Measurements from ENCODE around the gene PRR23E. TPM values are rescaled to one million over a fixed set of nuclear protein-coding genes. Genes with fewer than 3 reads are reported as not detected.

PRR23E gene
- total RNA-seq, 3 donors from 2014 or later, result not detected

DNA sequence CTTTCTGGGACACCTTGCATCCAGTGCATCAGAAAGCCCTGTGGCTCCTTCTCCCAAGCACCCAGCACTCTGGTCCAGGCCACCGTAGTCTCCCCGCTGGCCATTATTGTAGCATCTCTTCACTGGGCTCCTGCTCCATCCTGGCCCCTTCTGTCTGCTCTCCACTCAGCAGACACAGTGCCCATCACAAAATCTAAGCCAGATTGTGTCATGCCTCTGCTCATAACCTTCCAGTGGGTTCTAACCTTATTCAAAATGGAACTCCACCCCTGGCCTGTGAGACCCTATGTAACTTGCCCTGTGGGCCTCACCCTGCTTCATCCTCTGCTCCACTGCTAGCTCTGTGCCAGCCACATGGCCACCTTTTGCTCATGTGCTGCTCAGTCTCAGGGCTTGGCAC is 31.7 kb upstream of the PRR23E start:
- H3K9me3 ChIP-seq, result no peaks in the 10 kb centered on the region
- no peak overlapping the region for H3K4me3 ChIP-seq
- TF ChIP-seq POLR2AphosphoS5 (IDR thresholded peaks at IDR 0.05) (no peak), POLR2A (IDR thresholded peaks at IDR 0.05) (no peak)
- TF ChIP-seq, protein P1, sequence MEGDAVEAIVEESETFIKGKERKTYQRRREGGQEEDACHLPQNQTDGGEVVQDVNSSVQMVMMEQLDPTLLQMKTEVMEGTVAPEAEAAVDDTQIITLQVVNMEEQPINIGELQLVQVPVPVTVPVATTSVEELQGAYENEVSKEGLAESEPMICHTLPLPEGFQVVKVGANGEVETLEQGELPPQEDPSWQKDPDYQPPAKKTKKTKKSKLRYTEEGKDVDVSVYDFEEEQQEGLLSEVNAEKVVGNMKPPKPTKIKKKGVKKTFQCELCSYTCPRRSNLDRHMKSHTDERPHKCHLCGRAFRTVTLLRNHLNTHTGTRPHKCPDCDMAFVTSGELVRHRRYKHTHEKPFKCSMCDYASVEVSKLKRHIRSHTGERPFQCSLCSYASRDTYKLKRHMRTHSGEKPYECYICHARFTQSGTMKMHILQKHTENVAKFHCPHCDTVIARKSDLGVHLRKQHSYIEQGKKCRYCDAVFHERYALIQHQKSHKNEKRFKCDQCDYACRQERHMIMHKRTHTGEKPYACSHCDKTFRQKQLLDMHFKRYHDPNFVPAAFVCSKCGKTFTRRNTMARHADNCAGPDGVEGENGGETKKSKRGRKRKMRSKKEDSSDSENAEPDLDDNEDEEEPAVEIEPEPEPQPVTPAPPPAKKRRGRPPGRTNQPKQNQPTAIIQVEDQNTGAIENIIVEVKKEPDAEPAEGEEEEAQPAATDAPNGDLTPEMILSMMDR (IDR thresholded peaks at IDR 0.05), result no peak
- peaks cover 0 to 20% of the 10 kb centered on the region in 2 donors for H3K27me3 ChIP-seq
- no peaks in the 10 kb centered on the region for H3K36me3 ChIP-seq
- DNase-seq (ENCODE audit: low spot score in 2 of 2), result no peak
- intact Hi-C loops (cut with DNase I; ENCODE audit: low total_unique reads), result loop anchor here (1.0 kb wide), 1 partner anchor 32 kb away; the partner anchor contains the start of gene PRR23E
- H3K4me1 ChIP-seq, result no peaks in the 10 kb centered on the region
- H3K27ac ChIP-seq, result no peak overlapping the region

DNA sequence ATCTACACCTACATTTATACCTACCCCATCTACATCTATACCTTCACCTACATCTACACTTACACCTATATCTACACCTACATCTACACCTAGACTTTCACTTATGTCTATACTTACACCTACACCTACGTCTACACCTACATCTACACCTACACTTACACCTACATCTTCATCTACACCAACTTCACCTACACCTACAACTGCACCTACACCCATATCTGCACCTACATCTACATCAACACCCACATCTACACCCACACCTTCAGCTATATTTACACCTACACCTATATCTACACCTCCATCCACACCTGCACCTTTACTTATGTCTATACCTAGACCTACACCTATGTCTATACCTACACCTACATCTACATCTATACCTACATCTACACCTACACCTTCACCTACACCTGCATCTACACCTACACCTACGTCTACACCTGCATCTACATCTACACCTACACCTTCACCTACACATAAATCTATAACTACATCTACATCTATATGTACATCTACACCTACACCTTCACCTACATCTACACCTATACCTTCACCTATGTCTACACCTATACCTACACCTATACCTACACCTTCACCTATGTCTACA is 30.9 kb upstream of the PRR23E start:
- Histone ChIP-seq H3K4me3 (no peak overlapping the region), H3K36me3 (no peaks in the 10 kb centered on the region), H3K27ac (no peak overlapping the region), H3K9me3 (no peaks in the 10 kb centered on the region), H3K4me1 (no peaks in the 10 kb centered on the region), H3K27me3 (peaks cover 0 to 14% of the 10 kb centered on the region in 2 donors)
- intact Hi-C loops (cut with DNase I; ENCODE audit: low total_unique reads), result loop anchor here (1.0 kb wide), 1 partner anchor 31 kb away; the partner anchor contains the start of gene PRR23E
- TF ChIP-seq POLR2A (IDR thresholded peaks at IDR 0.05) (no peak), POLR2AphosphoS5 (IDR thresholded peaks at IDR 0.05) (no peak)
- TF ChIP-seq, protein P1 (IDR thresholded peaks at IDR 0.05), result no peak
- no peak for DNase-seq (ENCODE audit: low spot score in 2 of 2)

DNA sequence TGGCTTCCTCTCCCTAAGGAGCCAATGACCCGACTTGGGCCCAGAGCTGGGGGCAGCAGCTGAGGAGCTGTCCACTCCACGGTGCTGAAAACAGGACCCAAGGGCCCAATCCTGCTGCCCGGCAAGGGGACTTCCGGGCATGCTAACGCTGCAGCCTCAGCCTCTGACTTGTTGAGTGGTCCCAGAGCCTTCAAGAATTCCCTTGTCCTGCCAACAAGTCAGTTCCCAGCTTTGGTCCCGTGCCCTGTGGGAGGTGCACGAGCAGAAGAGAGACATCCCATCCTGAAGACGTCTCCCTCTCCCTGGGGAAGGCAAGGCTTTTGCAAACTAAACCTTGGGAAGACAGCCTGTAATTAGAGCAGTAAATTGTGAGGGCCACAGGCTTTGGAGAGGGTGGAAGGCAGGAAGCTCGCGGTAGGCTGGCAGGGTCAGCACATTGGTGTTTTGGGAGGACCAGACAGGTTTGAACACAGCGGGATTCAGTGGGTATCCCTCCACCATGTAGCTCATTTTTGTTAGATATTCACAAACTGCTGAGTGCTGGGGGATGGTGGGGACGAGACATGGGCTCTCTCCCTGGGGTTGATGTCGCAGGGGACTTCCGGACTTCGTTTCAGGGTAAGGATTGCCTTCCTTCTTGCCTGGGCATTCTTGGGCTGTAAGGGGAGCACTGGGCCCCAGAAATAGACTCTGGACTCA is 29.8 kb upstream of the PRR23E start:
- Histone ChIP-seq H3K27ac (no peak overlapping the region), H3K4me1 (no peaks in the 10 kb centered on the region), H3K27me3 (peaks cover 0 to 4% of the 10 kb centered on the region in 2 donors), H3K4me3 (no peak overlapping the region), H3K9me3 (no peaks in the 10 kb centered on the region), H3K36me3 (no peaks in the 10 kb centered on the region)
- DNase-seq (ENCODE audit: low spot score in 2 of 2), result no peak
- TF ChIP-seq, protein P1 (IDR thresholded peaks at IDR 0.05), result no peak
- TF ChIP-seq POLR2A (IDR thresholded peaks at IDR 0.05), result no peak
- no peak for TF ChIP-seq POLR2AphosphoS5 (IDR thresholded peaks at IDR 0.05)
- intact Hi-C loops (cut with DNase I; ENCODE audit: low total_unique reads), result no loop called here

DNA sequence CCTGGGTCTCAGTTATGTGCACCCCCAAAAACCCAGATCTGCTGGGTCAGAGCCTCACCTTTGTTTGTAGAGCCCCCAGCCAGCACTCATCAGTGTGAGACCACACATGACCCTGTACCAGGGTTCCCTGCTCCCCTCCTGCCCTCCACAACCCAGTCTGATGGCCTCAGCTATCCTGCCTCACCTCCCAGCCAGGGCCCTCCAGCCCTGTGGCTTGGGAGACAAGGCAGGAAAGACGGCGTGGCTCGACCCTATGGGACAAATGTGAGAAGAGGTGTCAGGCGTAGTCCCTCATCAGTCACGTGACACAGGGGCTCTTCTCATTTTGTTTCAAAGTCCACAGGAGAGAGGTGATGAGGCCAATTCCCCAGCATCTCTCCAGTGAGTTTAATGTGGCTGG is 28.3 kb upstream of the PRR23E start:
- Histone ChIP-seq H3K4me1 (no peaks in the 10 kb centered on the region), H3K27ac (no peak overlapping the region), H3K36me3 (no peaks in the 10 kb centered on the region), H3K27me3 (no peaks in the 10 kb centered on the region), H3K4me3 (no peak overlapping the region), H3K9me3 (no peaks in the 10 kb centered on the region)
- TF ChIP-seq POLR2A (IDR thresholded peaks at IDR 0.05) (no peak), POLR2AphosphoS5 (IDR thresholded peaks at IDR 0.05) (no peak)
- TF ChIP-seq, protein P1 (IDR thresholded peaks at IDR 0.05), result no peak
- no peak for DNase-seq (ENCODE audit: low spot score in 2 of 2)
- intact Hi-C loops (cut with DNase I; ENCODE audit: low total_unique reads), result no loop called here

DNA sequence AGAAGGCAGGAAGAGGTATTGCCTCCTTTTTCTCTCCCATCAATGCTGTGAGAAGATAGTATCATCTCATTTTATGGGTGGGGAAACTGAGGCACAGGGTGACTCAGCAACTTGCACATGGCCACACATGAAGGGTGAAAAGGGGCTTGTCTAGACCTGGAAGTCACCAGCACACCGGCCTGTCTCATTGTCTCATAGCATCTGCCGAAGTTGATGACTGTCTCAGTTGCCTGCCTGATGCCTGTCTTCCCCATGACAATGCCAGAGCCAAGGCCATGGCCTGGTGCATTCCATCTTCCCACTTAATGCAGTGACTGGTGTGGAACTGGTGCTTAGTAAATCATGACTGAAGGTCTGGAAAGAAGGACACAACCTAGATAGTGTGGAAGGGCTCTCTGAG is 27.9 kb upstream of the PRR23E start:
- no peaks in the 10 kb centered on the region for H3K36me3 ChIP-seq
- H3K4me3 ChIP-seq, result no peak overlapping the region
- no peaks in the 10 kb centered on the region for H3K4me1 ChIP-seq
- DNase-seq (ENCODE audit: low spot score in 2 of 2), result no peak
- no peak overlapping the region for H3K27ac ChIP-seq
- no peaks in the 10 kb centered on the region for H3K27me3 ChIP-seq
- intact Hi-C loops (cut with DNase I; ENCODE audit: low total_unique reads), result no loop called here
- TF ChIP-seq POLR2A (IDR thresholded peaks at IDR 0.05), result no peak
- no peak for TF ChIP-seq POLR2AphosphoS5 (IDR thresholded peaks at IDR 0.05)
- TF ChIP-seq, protein P1 (IDR thresholded peaks at IDR 0.05), result no peak
- H3K9me3 ChIP-seq, result no peaks in the 10 kb centered on the region
